Body of pancreas (tissue), 4 donors: Measurements from ENCODE around the gene PIERCE2.

ENCODE experiments used
- CTCF ChIP-seq, 7 experiments: fragments of 450-650 bp in 4 of 7; fragments of 200-600 bp in 3 of 7; sonication (generic) in 3 of 7; IDR thresholded peaks; one replicate each; pipeline ENCODE4 v1.5.1; 2016 to 2019; ENCODE audit warnings: antibody characterized with exemption in 7 of 7
- POLR2A ChIP-seq, 3 donors: fragments of 450-650 bp; IDR thresholded peaks; one replicate each; pipeline ENCODE4 v1.6.1; 2016; ENCODE audit warnings: antibody characterized with exemption in 3 of 3, mild to moderate bottlenecking in 2 of 3

- TF ChIP-seq CTCF (IDR thresholded peaks at IDR 0.05) (no peak), POLR2A (IDR thresholded peaks at IDR 0.05) (no peak)
Observed at GRCh38 chr15:55402707-55403106, 5.6 kb upstream of the PIERCE2 start.
